Raji (cell line): Measurements from ENCODE around the gene PFKFB1.

Experiments
- POLR2A ChIP-seq: IDR thresholded peaks from 2 replicates; pipeline ENCODE4 v1.6.1; 2011; ENCODE audit warnings: low read depth, low read length, control low read depth; ENCODE audit not compliant: insufficient read depth

PFKFB1 gene

GRCh38 chrX:54994099-54994498 is at the start of gene PFKFB1:
Gene PFKFB1 (minus strand): TSS chrX:54994188. CDS start chrX:54994007, 181 bp downstream.
- no peak for TF ChIP-seq POLR2A

GRCh38 chrX:55041514-55041913 is 47.5 kb upstream of the PFKFB1 start:
- TF ChIP-seq POLR2A, result no peak

GRCh38 chrX:55039471-55039870 is 45.5 kb upstream of the PFKFB1 start:
- no peak for TF ChIP-seq POLR2A

- TF ChIP-seq POLR2A, result no peak
Measured at GRCh38 chrX:55033429-55033828, 39.4 kb upstream of the PFKFB1 start.

GRCh38 chrX:55030271-55031205 is 36.5 kb upstream of the PFKFB1 start, which contains the start of gene ALAS2:
Gene ALAS2 (minus strand): TSS chrX:55030977. CDS start chrX:55026000, 4,977 bp downstream.
- no peak for TF ChIP-seq POLR2A

GRCh38 chrX:55029291-55029690 is 35.3 kb upstream of the PFKFB1 start:
- no peak for TF ChIP-seq POLR2A

- TF ChIP-seq POLR2A, result no peak
Measured at GRCh38 chrX:55028611-55029010, 34.6 kb upstream of the PFKFB1 start.

GRCh38 chrX:55028040-55028439 is 34.1 kb upstream of the PFKFB1 start:
- no peak for TF ChIP-seq POLR2A

- TF ChIP-seq POLR2A, result no peak
Measured at GRCh38 chrX:55026840-55027239, 32.9 kb upstream of the PFKFB1 start.

- no peak for TF ChIP-seq POLR2A
Measured at GRCh38 chrX:55026143-55026542, 32.2 kb upstream of the PFKFB1 start.

- no peak for TF ChIP-seq POLR2A
Measured at GRCh38 chrX:55014897-55015299, 20.9 kb upstream of the PFKFB1 start.

- TF ChIP-seq POLR2A, result no peak
Measured at GRCh38 chrX:55011294-55011693, 17.3 kb upstream of the PFKFB1 start.

GRCh38 chrX:55008571-55009358 is 14.8 kb upstream of the PFKFB1 start:
- TF ChIP-seq POLR2A, result no peak

- TF ChIP-seq POLR2A, result no peak
Measured at GRCh38 chrX:55007656-55008055, 13.7 kb upstream of the PFKFB1 start.

- no peak for TF ChIP-seq POLR2A
Measured at GRCh38 chrX:55006827-55007621, 13.0 kb upstream of the PFKFB1 start.
